Esophagus squamous epithelium (tissue), 5 donors: Measurements from ENCODE around the gene UBE2QL1. TPM values are rescaled to one million over a fixed set of nuclear protein-coding genes. Genes with fewer than 3 reads are reported as not detected.

Experiments used
- DNase-seq: peaks from one replicate; lab custom pipeline; 2025; lab: John Stamatoyannopoulos, UW
- H3K27ac ChIP-seq, 4 donors: fragments of 200-600 bp; sonication (generic); one replicate each; pipeline ENCODE4 v1.5.1; 2016 to 2019; ENCODE audit warnings: mild to moderate bottlenecking in 1 of 4
- H3K27me3 ChIP-seq, 4 donors: fragments of 200-600 bp; sonication (generic); 1 replicate in 3 of 4; 2 replicates in 1 of 4; pipeline versions ENCODE4 v1.5.1 to v1.6.0; 2017 to 2021; ENCODE audit warnings: antibody characterized with exemption in 1 of 4
- H3K36me3 ChIP-seq, 3 donors: fragments of 200-600 bp; sonication (generic); one replicate each; pipeline ENCODE4 v1.5.1; 2016 to 2019
- H3K4me1 ChIP-seq, 3 donors: fragments of 200-600 bp; sonication (generic); one replicate each; pipeline ENCODE4 v1.5.1; 2017 to 2019
- H3K4me3 ChIP-seq, 4 donors: fragments of 200-600 bp; sonication (generic); 1 replicate in 3 of 4; 2 replicates in 1 of 4; pipeline ENCODE4 v1.5.1; 2016 to 2019; ENCODE audit warnings: mild to moderate bottlenecking in 2 of 4, moderate library complexity in 1 of 4
- H3K9me3 ChIP-seq, 3 donors: fragments of 200-600 bp; sonication (generic); one replicate each; pipeline ENCODE4 v1.5.1; 2016 to 2019
- CTCF ChIP-seq, 6 experiments: fragments of 450-650 bp in 4 of 6; fragments of 200-600 bp in 2 of 6; sonication (generic) in 2 of 6; IDR thresholded peaks; one replicate each; pipeline ENCODE4 v1.5.1; 2016 to 2019; ENCODE audit warnings: antibody characterized with exemption in 6 of 6, mild to moderate bottlenecking in 4 of 6, moderate library complexity in 4 of 6
- POLR2A ChIP-seq, 4 donors: fragments of 450-650 bp; IDR thresholded peaks; one replicate each; pipeline ENCODE4 v1.6.1; 2017; ENCODE audit warnings: antibody characterized with exemption in 4 of 4, mild to moderate bottlenecking in 4 of 4, moderate library complexity in 3 of 4
- WGBS, 2 donors: methylation state at CpG; one replicate each; pipeline ENCODE4 v1.1.5; 2018; 5-methylcytosine and 5-hydroxymethylcytosine counted together
- intact Hi-C: fragments of 100-400 bp; cut with DNase I; formaldehyde crosslinking; loops from one replicate; pipeline ENCODE4 v1.15.0; 2022
- total RNA-seq, 4 donors: library from RNA; depleted of rRNA; stranded (reverse); fragments of >200 nt; gene quantifications; one replicate each; pipeline ENCODE4 v1.1.0, GENCODE V29; 2016
- donor health status: DM: yes; HTN: yes; CAD: no.

UBE2QL1 gene
- total RNA-seq, 4 donors from 2014 or later: 0.27 to 1.5 (median 0.33) TPM

DNA sequence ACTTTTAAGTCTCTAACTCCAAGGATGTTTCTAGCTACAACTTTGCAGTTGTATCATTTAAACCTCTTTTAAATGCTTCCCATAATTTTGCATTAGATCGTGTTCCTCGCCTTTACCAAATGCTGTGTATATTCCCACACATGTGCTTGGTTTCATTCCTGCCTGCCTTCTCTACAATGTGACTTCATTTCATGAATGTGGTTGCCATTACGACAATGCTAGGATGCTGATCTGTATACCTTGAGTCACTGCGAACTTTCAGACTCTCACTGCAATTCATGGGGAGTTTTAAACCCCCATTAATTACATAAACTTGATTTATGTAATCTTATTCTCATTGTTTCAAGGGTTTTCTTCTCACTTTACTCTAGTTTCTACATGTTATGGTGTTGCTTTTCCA, 50.3 kb downstream of the UBE2QL1 start:
- Histone ChIP-seq H3K27ac (no peak overlapping the region), H3K4me1 (no peaks in the 10 kb centered on the region), H3K9me3 (no peaks in the 10 kb centered on the region), H3K4me3 (no peak overlapping the region), H3K36me3 (no peaks in the 10 kb centered on the region), H3K27me3 (no peaks in the 10 kb centered on the region)
- DNase-seq: no peak
- 58 to 66% methylated on average over 4 of the region's 4 CpGs for WGBS, 2 donors
- intact Hi-C loops: no loop called here
- TF ChIP-seq POLR2A (IDR thresholded peaks at IDR 0.05) (no peak), CTCF (IDR thresholded peaks at IDR 0.05) (no peak)

DNA sequence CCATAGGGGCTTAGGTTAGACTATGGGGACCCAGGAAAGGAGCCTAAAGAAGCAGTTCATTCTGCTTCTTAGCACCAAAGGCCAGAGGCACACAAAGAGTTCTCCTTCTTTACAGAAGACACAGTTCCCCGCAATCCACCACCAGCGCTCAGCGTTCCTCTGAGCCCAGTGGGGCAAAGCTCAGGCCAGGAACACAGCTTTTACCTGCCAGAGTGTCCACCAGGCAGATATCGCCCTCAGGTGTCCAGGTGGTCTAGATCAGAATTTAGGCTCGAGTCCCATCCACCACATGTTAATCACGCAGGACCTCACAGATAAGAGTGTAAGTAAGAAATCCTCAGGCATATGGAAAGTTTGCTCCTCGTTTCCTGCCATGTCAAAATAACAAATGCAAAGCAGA, 53.0 kb downstream of the UBE2QL1 start:
- H3K9me3 ChIP-seq: no peaks in the 10 kb centered on the region
- no peak overlapping the region for H3K27ac ChIP-seq
- no peaks in the 10 kb centered on the region for H3K4me1 ChIP-seq
- DNase-seq: no peak
- intact Hi-C loops: no loop called here
- 71 to 80% methylated on average over 7 of the region's 7 CpGs for WGBS, 2 donors
- H3K36me3 ChIP-seq: no peaks in the 10 kb centered on the region
- TF ChIP-seq POLR2A (IDR thresholded peaks at IDR 0.05): no peak
- no peak for TF ChIP-seq CTCF (IDR thresholded peaks at IDR 0.05)
- no peak overlapping the region for H3K4me3 ChIP-seq
- H3K27me3 ChIP-seq: no peaks in the 10 kb centered on the region

DNA sequence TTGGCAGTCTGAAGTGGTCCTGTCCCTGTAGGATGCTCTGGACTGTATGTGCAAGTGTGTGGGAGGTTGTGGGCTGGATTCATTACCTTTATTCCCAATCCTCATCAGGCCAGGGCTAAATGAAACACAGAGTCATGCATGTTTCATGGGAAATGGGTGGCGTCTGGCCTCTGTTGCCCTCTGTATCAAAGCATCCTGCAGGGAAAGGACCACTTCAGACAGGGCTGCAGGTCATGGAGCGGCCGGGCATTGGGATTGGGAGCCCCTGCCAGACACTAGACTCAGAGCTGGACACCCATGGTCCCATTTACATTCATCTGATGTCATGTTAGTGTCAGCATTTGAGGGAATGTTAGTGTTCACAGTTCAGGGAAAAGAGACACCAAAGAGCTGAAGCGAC, 53.8 kb downstream of the UBE2QL1 start:
- H3K27me3 ChIP-seq: no peaks in the 10 kb centered on the region
- no peak overlapping the region for H3K4me3 ChIP-seq
- 50 to 80% methylated on average over 1 to 2 of the region's 4 CpGs for WGBS, 2 donors
- intact Hi-C loops: no loop called here
- H3K27ac ChIP-seq: no peak overlapping the region
- no peak for DNase-seq
- no peak for TF ChIP-seq POLR2A (IDR thresholded peaks at IDR 0.05)
- no peak for TF ChIP-seq CTCF (IDR thresholded peaks at IDR 0.05)
- no peaks in the 10 kb centered on the region for H3K4me1 ChIP-seq
- no peaks in the 10 kb centered on the region for H3K9me3 ChIP-seq
- no peaks in the 10 kb centered on the region for H3K36me3 ChIP-seq

- Histone ChIP-seq H3K36me3 (no peaks in the 10 kb centered on the region), H3K4me1 (no peaks in the 10 kb centered on the region), H3K4me3 (no peak overlapping the region), H3K9me3 (no peaks in the 10 kb centered on the region), H3K27ac (no peak overlapping the region), H3K27me3 (no peaks in the 10 kb centered on the region)
- WGBS, 2 donors: 58 to 68% methylated on average over 3 to 4 of the region's 4 CpGs
- intact Hi-C loops: no loop called here
- no peak for DNase-seq
- TF ChIP-seq POLR2A (IDR thresholded peaks at IDR 0.05): no peak
- TF ChIP-seq CTCF (IDR thresholded peaks at IDR 0.05): no peak
Observed at GRCh38 chr5:6503342-6503741, 54.7 kb downstream of the UBE2QL1 start.

- intact Hi-C loops: no loop called here
- no peak for DNase-seq
- H3K36me3 ChIP-seq: no peaks in the 10 kb centered on the region
- no peak overlapping the region for H3K4me3 ChIP-seq
- TF ChIP-seq CTCF (IDR thresholded peaks at IDR 0.05) (no peak), POLR2A (IDR thresholded peaks at IDR 0.05) (no peak)
- H3K9me3 ChIP-seq: no peaks in the 10 kb centered on the region
- WGBS, 2 donors: 60 to 61% methylated on average over 6 of the region's 8 CpGs
- no peak overlapping the region for H3K27ac ChIP-seq
- H3K4me1 ChIP-seq: no peaks in the 10 kb centered on the region
- no peaks in the 10 kb centered on the region for H3K27me3 ChIP-seq
Observed at GRCh38 chr5:6504677-6505415, 56.2 kb downstream of the UBE2QL1 start.
